HL-60 (cell line): ENCODE measurements around the gene DPP10.

Experiments used
- DNase-seq, 2 experiments: peaks; one replicate each; pipeline ENCODE4 v3.0.0-alpha.2; 2010 to 2020; ENCODE audit warnings: low read depth in 1 of 2, low spot score in 1 of 2
- H3K27ac ChIP-seq: fragments of 250-450 bp; sonication (Bioruptor Pico); replicated peaks from 2 replicates; pipeline ENCODE4 v1.5.1; 2020; ENCODE audit warnings: mild to moderate bottlenecking, moderate library complexity
- H3K27me3 ChIP-seq: fragments of 250-450 bp; sonication (Bioruptor Pico); 2 replicates; pipeline ENCODE4 v1.5.1; 2021; ENCODE audit warnings: mild to moderate bottlenecking, moderate library complexity; ENCODE audit not compliant: insufficient read depth, poor library complexity, severe bottlenecking
- H3K4me3 ChIP-seq: replicated peaks from 2 replicates; pipeline ENCODE4 v1.5.1; 2011; ENCODE audit warnings: mild to moderate bottlenecking, control low read depth, low read length; ENCODE audit not compliant: insufficient read depth
- GABPA ChIP-seq: IDR thresholded peaks from 2 replicates; pipeline ENCODE4 v1.6.1; 2012; ENCODE audit warnings: low read depth
- POLR2AphosphoS5 ChIP-seq: IDR thresholded peaks from 2 replicates; pipeline ENCODE4 v1.6.1; 2012; ENCODE audit warnings: low read depth
- SPI1 ChIP-seq: IDR thresholded peaks from 2 replicates; pipeline ENCODE4 v1.6.1; 2012; ENCODE audit warnings: low read depth, mild to moderate bottlenecking, borderline replicate concordance
- TF ChIP-seq, protein P1 (sequence below): IDR thresholded peaks from 2 replicates; pipeline ENCODE4 v1.6.1; 2012; ENCODE audit warnings: low read depth; ENCODE audit not compliant: insufficient replicate concordance
- TF ChIP-seq, protein P2 (sequence below): IDR thresholded peaks from one replicate; pipeline ENCODE4 v1.5.1; 2011; ENCODE audit warnings: low read length, control low read depth, inconsistent platforms; ENCODE audit not compliant: insufficient read depth

DPP10 gene

GRCh38 chr2:115374981-115375380 is 932.5 kb downstream of the DPP10 start:
- DNase-seq: no peak
- Histone ChIP-seq H3K27ac (no peak overlapping the region), H3K27me3 (no peaks in the 10 kb centered on the region), H3K4me3 (no peak overlapping the region)
- TF ChIP-seq GABPA (no peak), SPI1 (no peak), POLR2AphosphoS5 (no peak)
- TF ChIP-seq, protein P1, sequence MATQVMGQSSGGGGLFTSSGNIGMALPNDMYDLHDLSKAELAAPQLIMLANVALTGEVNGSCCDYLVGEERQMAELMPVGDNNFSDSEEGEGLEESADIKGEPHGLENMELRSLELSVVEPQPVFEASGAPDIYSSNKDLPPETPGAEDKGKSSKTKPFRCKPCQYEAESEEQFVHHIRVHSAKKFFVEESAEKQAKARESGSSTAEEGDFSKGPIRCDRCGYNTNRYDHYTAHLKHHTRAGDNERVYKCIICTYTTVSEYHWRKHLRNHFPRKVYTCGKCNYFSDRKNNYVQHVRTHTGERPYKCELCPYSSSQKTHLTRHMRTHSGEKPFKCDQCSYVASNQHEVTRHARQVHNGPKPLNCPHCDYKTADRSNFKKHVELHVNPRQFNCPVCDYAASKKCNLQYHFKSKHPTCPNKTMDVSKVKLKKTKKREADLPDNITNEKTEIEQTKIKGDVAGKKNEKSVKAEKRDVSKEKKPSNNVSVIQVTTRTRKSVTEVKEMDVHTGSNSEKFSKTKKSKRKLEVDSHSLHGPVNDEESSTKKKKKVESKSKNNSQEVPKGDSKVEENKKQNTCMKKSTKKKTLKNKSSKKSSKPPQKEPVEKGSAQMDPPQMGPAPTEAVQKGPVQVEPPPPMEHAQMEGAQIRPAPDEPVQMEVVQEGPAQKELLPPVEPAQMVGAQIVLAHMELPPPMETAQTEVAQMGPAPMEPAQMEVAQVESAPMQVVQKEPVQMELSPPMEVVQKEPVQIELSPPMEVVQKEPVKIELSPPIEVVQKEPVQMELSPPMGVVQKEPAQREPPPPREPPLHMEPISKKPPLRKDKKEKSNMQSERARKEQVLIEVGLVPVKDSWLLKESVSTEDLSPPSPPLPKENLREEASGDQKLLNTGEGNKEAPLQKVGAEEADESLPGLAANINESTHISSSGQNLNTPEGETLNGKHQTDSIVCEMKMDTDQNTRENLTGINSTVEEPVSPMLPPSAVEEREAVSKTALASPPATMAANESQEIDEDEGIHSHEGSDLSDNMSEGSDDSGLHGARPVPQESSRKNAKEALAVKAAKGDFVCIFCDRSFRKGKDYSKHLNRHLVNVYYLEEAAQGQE: no peak
- TF ChIP-seq, protein P2, sequence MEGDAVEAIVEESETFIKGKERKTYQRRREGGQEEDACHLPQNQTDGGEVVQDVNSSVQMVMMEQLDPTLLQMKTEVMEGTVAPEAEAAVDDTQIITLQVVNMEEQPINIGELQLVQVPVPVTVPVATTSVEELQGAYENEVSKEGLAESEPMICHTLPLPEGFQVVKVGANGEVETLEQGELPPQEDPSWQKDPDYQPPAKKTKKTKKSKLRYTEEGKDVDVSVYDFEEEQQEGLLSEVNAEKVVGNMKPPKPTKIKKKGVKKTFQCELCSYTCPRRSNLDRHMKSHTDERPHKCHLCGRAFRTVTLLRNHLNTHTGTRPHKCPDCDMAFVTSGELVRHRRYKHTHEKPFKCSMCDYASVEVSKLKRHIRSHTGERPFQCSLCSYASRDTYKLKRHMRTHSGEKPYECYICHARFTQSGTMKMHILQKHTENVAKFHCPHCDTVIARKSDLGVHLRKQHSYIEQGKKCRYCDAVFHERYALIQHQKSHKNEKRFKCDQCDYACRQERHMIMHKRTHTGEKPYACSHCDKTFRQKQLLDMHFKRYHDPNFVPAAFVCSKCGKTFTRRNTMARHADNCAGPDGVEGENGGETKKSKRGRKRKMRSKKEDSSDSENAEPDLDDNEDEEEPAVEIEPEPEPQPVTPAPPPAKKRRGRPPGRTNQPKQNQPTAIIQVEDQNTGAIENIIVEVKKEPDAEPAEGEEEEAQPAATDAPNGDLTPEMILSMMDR: no peak

- Histone ChIP-seq H3K27ac (no peak overlapping the region), H3K4me3 (no peak overlapping the region), H3K27me3 (no peaks in the 10 kb centered on the region)
- DNase-seq: no peak
- TF ChIP-seq POLR2AphosphoS5: no peak
- TF ChIP-seq, protein P2: no peak
Measured at GRCh38 chr2:115384399-115384798, 942.0 kb downstream of the DPP10 start.

GRCh38 chr2:115386465-115386864 is 944.0 kb downstream of the DPP10 start:
- no peak overlapping the region for H3K27ac ChIP-seq
- TF ChIP-seq GABPA (no peak), SPI1 (no peak), POLR2AphosphoS5 (no peak)
- TF ChIP-seq, protein P2: no peak
- TF ChIP-seq, protein P1: no peak
- DNase-seq: no peak
- no peak overlapping the region for H3K4me3 ChIP-seq
- H3K27me3 ChIP-seq: no peaks in the 10 kb centered on the region

- no peak for DNase-seq
- no peak overlapping the region for H3K4me3 ChIP-seq
- no peaks in the 10 kb centered on the region for H3K27me3 ChIP-seq
- no peak overlapping the region for H3K27ac ChIP-seq
- TF ChIP-seq POLR2AphosphoS5 (no peak), GABPA (no peak), SPI1 (no peak)
- TF ChIP-seq, protein P1: no peak
- TF ChIP-seq, protein P2: no peak
Measured at GRCh38 chr2:115389024-115389423, 946.6 kb downstream of the DPP10 start.
